HL-60/S4 (cell line): ENCODE results near the gene PSG5.
"Not testable (repeated sequence)": the region's sequence is repeated elsewhere in the genome, so short reads cannot be mapped to it uniquely, and the experiment has no call there.

Experiments used
- in situ Hi-C: fragments of 300-500 bp; cut with MboI; formaldehyde crosslinking; loops from 2 replicates; pipeline ENCODE4 v1.14.3; 2022; ENCODE audit warnings: low sequenced_read_pairs

Gene PSG5

GRCh38 chr19:43188092-43188491, 1.8 kb upstream of the PSG5 start:
- in situ Hi-C loops = not testable (repeated sequence)

GRCh38 chr19:43181869-43182771, 4.2 kb downstream of the PSG5 start:
- in situ Hi-C loops = not testable (repeated sequence)

GRCh38 chr19:43179569-43180147, 6.7 kb downstream of the PSG5 start:
- in situ Hi-C loops = not testable (repeated sequence)

- in situ Hi-C loops = not testable (repeated sequence)
Observed at GRCh38 chr19:43178577-43178976, 7.8 kb downstream of the PSG5 start.

- in situ Hi-C loops = not testable (repeated sequence)
Observed at GRCh38 chr19:43165906-43166305, 20.4 kb downstream of the PSG5 start.

GRCh38 chr19:43163135-43163534, 23.2 kb downstream of the PSG5 start:
- in situ Hi-C loops = not testable (repeated sequence)

GRCh38 chr19:43162261-43162660, 24.1 kb downstream of the PSG5 start:
- in situ Hi-C loops = not testable (repeated sequence)

- in situ Hi-C loops = no loop called here
Observed at GRCh38 chr19:43152214-43152613, 34.1 kb downstream of the PSG5 start.

GRCh38 chr19:43149788-43150187, 36.5 kb downstream of the PSG5 start:
- in situ Hi-C loops = not testable (repeated sequence)

- in situ Hi-C loops = no loop called here
Observed at GRCh38 chr19:43148233-43148632, 38.1 kb downstream of the PSG5 start.

- in situ Hi-C loops = not testable (repeated sequence)
Observed at GRCh38 chr19:43141763-43142162, 44.6 kb downstream of the PSG5 start.

GRCh38 chr19:43132696-43133095, 53.6 kb downstream of the PSG5 start:
- in situ Hi-C loops = no loop called here

- in situ Hi-C loops = not testable (repeated sequence)
Observed at GRCh38 chr19:43131281-43131842, 55.0 kb downstream of the PSG5 start.

- in situ Hi-C loops = not testable (repeated sequence)
Observed at GRCh38 chr19:43129197-43129596, 57.1 kb downstream of the PSG5 start.

- in situ Hi-C loops = not testable (repeated sequence)
Observed at GRCh38 chr19:43127336-43127735, 59.0 kb downstream of the PSG5 start.

- in situ Hi-C loops = no loop called here
Observed at GRCh38 chr19:43126720-43127119, 59.6 kb downstream of the PSG5 start.

GRCh38 chr19:43124360-43124759, 62.0 kb downstream of the PSG5 start:
- in situ Hi-C loops = no loop called here

- in situ Hi-C loops = not testable (repeated sequence)
Observed at GRCh38 chr19:43120433-43121026, 65.8 kb downstream of the PSG5 start.

- in situ Hi-C loops = not testable (repeated sequence)
Observed at GRCh38 chr19:43119526-43119925, 66.8 kb downstream of the PSG5 start.
